HG03442 (cell line): ENCODE results near the gene COX7A1.
"Not testable (repeated sequence)": the region's sequence is repeated elsewhere in the genome, so short reads cannot be mapped to it uniquely, and the experiment has no call there.

Experiments used
- ATAC-seq: cut with Tn5 transposase; IDR thresholded peaks from one replicate; pipeline ENCODE4 v1.9.1; 2021; ENCODE audit warnings: mild to moderate bottlenecking, moderate library complexity; ENCODE audit not compliant: unreplicated experiment

The COX7A1 gene

GRCh38 chr19:36142046-36142445, 10.2 kb downstream of the COX7A1 start:
- ATAC-seq: no peak

- peak; percentile 38 for ATAC-seq
Observed at GRCh38 chr19:36141039-36141927, 11.0 kb downstream of the COX7A1 start.

GRCh38 chr19:36140304-36141038, 11.8 kb downstream of the COX7A1 start:
- no peak for ATAC-seq

GRCh38 chr19:36139473-36140303, 12.6 kb downstream of the COX7A1 start, which contains the start of gene CAPNS1:
Gene CAPNS1, plus strand, starts transcription at chr19:36140066. Its CDS starts 946 bp downstream, at chr19:36141012.
- peak; percentile 78 for ATAC-seq

GRCh38 chr19:36139120-36139472, 13.2 kb downstream of the COX7A1 start:
- no peak for ATAC-seq

- no peak for ATAC-seq
Observed at GRCh38 chr19:36136964-36137686, 15.1 kb downstream of the COX7A1 start.

- not testable (repeated sequence) for ATAC-seq
Observed at GRCh38 chr19:36134867-36135266, 17.4 kb downstream of the COX7A1 start.

GRCh38 chr19:36131221-36131620, 21.0 kb downstream of the COX7A1 start:
- ATAC-seq: not testable (repeated sequence)

- ATAC-seq: no peak
Observed at GRCh38 chr19:36128392-36128736, 23.9 kb downstream of the COX7A1 start.

- no peak for ATAC-seq
Observed at GRCh38 chr19:36125557-36125956, 26.7 kb downstream of the COX7A1 start.

GRCh38 chr19:36121486-36122124, 30.6 kb downstream of the COX7A1 start:
- ATAC-seq: no peak

- no peak for ATAC-seq
Observed at GRCh38 chr19:36120984-36121358, 31.3 kb downstream of the COX7A1 start.

GRCh38 chr19:36120092-36120983, 31.9 kb downstream of the COX7A1 start:
- ATAC-seq: no peak

- no peak for ATAC-seq
Observed at GRCh38 chr19:36116344-36116637, 36.0 kb downstream of the COX7A1 start.

GRCh38 chr19:36115453-36116343, 36.5 kb downstream of the COX7A1 start, which contains the start of gene TBCB:
Gene TBCB, plus strand, starts transcription at chr19:36115468. Its CDS starts 93 bp downstream, at chr19:36115561.
- ATAC-seq: peak; percentile 3

GRCh38 chr19:36114721-36115452, 37.4 kb downstream of the COX7A1 start, which contains the start of gene POLR2I:
Gene POLR2I, minus strand, starts transcription at chr19:36114875. Its CDS starts 19 bp downstream, at chr19:36114856.
- peak; percentile 86 for ATAC-seq
